Activated naive CD4-positive, alpha-beta T cell (primary cell): ENCODE measurements around the gene SLC23A2.
"Not testable (repeated sequence)": the region's sequence is repeated elsewhere in the genome, so short reads cannot be mapped to it uniquely, and the experiment has no call there.

ENCODE experiments used
- DNase-seq, 4 experiments: peaks; one replicate each; lab custom pipeline; 2025; lab: John Stamatoyannopoulos, UW

Gene SLC23A2

DNA sequence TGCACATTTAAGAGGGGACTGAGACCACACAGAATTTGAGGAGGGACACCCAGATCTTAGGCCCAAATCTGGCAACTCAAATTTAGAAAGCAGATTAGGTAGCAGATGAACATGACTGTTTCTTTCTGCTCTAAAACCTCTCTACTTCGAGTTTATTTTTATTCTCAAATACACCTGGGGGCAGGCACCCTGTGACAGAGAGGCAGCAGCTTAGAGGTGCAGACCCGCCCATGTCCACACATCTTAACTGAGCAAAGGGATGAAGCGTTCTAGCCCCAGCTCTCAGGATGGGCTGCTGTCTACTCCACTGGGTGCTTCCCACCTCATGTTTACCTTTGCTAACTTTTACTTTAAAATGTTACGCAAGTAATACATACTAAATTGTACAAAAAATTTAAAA, 125.0 kb downstream of the SLC23A2 start:
- no peak for DNase-seq

DNA sequence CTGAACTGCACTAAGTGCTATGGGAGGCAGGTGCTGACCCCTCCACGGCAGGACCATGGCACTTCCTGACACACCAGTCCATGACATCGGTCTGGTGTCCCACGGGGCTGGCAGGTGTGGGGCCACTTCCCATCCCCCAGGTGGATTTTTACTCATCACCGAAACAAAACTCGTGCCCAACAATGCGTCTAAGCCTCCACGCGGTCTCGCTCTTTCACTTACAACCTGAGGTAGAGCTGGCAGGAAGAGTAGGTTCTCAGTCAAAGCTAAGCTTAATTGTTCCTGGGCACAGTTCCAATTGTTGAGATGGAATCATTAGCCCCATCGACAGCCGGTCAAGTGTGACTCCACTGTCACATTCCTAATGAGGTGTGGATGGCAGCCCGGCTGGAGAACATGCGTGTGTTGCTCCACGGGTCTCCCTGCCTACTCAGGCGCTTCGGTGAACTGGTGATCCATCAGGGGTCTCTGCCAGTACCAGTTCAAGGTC, 125.7 kb downstream of the SLC23A2 start:
- DNase-seq, result no peak

DNA sequence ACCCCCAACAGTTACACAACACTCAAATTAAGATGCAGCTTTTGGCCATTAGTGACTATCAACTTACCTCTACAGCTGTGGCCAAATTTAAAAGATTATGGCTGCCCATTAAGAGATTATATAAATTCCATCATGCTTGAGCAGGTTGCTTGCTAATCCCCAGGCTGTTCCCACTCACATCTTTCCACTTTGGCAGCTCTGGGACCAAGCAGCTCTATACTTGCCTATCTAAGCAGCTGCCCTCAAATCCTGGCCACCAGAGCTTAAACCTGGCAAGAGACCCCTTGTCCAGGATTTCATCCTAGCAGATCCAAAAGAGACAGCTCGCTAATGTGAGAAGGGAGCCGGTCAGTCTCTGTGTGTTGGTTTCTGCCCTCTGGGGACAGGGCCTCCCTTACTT, 127.9 kb downstream of the SLC23A2 start:
- DNase-seq, result no peak

- no peak for DNase-seq
Observed at GRCh38 chr20:4871486-4871885, 129.8 kb downstream of the SLC23A2 start.

DNA sequence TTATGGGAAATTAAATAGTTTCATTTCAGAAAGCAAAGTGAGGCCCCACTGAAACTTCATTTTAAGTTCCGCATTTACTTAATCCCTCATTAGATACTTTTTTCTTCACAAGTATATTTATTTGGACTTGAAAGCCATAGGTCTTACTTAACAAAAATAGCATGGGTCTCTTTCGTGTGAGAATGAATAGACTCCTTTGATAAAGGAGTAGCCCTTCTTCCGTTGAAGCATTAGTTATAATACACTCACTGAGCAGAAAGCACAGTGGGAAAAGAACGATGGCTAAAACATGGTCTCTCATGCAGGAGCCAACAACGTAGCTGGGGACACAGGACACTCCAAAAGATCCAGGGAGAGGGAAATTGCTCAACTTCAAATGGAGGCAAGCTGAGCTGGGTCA, 130.4 kb downstream of the SLC23A2 start:
- DNase-seq, result no peak

DNA sequence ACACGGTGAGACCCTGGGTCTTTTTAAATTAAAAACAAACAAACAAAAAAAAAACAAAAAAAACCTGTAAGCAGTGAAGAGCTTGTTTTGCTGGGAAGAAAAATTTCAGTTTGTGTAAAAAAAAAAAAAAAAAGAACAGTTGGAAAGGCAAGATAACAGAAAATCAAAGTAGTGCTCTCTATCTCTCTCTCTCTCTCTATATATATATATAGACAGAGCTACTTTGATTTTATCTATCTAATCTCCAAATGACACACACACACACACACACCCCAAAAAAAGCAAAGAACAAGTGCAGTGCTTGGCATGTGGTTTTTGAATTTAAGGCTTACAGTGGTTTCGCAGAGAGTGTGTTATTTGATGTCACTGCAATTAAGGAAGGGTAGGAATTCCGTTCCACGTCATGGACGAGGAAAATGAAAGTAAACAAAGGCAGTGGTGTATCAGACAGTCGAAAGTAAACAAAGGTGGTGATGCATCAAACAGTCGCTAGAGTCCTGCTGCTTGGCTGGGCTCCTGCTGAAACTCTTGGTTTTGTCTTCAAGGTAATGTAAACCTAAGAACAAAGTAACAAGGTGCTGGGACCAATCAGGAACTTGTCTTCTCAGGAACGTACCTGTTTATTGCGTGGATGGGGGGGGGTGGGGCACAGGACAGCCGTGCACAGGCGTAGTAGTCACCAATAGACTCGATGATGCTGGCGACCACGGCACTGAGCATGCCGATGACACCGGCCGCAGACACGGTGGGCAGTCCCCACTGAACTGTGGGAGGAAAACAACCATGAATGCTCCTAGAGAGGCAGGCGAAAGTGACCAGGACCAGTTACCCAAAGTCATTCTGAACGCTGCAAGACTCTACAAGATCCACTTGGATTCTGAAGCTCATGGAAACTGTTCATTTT, 131.8 kb downstream of the SLC23A2 start:
- DNase-seq, result no peak

DNA sequence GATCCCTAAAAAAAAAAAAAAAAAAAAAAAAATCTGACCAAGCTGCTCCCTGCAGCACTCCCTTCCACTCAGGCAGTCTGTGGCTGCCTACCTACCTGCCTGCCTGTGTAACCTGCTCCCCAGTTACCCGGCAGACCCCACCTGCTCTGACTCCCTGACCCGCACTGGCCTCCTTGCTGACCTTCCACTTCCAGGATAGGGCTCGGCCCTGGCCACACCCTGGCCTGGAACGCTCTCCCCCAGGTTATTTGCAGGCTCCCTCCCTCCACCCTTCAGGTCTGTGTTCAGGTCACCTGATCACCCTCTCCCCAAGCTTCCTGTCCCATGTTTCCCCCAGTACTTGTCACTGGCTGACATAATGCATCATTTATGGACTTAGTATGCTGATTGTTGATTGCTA, 134.3 kb downstream of the SLC23A2 start:
- DNase-seq, result no peak

GRCh38 chr20:4866429-4866828, 134.9 kb downstream of the SLC23A2 start:
- no peak for DNase-seq

GRCh38 chr20:4864311-4864752, 137.0 kb downstream of the SLC23A2 start:
- no peak for DNase-seq

DNA sequence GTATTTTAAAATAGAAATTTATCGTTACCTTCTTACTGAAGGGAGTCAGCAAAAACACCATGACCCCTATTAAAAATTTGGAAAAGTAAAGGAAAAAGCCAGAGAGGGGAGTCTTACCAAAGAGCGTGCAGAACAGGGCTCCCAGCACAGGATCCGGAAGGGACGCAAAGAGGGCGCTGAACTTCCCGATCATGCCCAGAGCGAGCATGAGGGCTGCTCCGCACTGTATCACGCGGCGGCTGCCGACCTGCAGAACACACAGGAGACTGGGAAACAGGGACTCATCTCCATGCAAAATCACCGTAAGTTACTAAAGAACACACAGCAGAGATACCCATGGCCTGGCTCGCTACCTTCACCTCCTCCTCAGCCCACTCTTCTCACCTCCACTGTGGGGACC, 138.6 kb downstream of the SLC23A2 start:
- no peak for DNase-seq

- no peak for DNase-seq
Observed at GRCh38 chr20:4861961-4862360, 139.3 kb downstream of the SLC23A2 start.

GRCh38 chr20:4858000-4858399, 143.3 kb downstream of the SLC23A2 start:
- DNase-seq, result no peak

- DNase-seq, result no peak
Observed at GRCh38 chr20:4856022-4856755, 145.1 kb downstream of the SLC23A2 start.

DNA sequence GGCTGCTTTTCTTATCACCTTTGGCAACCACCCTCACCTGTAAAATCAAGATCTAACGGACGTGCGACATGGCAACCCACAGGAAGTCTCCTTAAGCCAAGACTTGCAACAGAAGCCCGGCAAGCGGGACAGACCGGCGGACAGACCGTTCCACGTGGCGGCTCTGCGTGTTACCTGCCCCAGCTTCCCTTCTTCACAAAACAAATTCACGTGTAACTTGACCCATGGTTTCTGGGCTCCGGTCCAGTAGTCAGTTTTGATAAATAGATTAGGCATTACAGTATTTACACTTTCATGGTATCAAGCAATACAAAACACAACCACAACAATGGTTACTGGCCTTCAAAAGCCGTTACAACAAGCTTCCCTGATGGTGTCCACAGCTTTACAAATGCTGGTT, 145.8 kb downstream of the SLC23A2 start:
- no peak for DNase-seq

DNA sequence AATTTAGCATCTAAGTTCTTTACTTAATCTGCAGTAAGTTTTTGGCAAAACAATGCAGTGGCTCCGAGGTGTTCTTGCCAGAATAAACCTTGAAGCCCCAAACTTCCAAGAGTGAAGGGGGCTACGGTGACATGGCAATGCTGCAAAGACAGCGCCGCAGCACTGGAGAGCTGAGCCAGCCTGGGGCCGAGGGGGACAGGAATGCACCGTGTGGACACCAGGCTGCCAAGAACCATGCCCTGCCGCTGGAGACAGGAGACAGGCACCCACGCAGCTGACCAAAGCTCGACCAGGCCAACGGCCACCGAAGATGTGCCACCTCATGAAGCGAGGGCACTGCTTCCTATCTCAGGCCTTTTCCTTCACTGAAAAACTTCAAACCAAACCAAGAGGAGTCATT, 146.2 kb downstream of the SLC23A2 start:
- no peak for DNase-seq

DNA sequence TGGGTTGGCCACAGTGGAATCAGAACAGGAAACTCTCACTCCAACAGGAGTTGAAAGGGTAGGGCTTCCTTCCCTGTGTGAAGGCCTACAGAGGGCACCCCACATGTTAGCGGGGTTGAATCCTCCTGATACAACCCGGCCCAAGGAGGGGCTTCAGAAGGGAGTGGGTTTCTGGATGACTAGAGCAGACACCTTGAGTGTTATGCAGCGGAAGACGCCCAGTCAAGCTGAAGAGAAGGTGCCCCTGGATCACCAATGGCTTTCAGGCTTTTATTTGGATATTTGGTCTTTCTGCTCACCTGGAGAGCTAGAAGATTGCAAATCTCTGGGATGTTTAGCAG, 146.8 kb downstream of the SLC23A2 start:
- DNase-seq, result no peak

GRCh38 chr20:4853757-4854560, 147.4 kb downstream of the SLC23A2 start:
- no peak for DNase-seq

DNA sequence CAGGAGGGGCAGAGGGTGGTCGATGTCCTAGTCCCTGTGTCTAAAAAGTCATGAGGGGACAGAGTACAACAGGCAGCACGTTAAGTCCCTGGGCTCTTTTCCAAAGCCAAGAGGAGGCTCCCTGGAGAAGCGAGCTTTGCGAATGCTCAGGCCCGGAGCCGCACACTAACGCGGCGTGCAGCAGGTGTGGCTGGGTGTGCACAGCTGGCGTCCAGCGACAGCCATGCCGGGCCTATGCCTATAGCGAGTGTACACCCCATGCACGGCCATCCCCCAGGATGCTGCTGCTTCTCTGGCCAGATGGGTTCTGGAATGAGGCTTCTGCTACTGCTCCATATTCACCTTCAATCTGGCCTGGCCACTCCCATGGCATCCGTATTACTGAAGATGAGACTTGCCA, 148.3 kb downstream of the SLC23A2 start:
- no peak for DNase-seq

DNA sequence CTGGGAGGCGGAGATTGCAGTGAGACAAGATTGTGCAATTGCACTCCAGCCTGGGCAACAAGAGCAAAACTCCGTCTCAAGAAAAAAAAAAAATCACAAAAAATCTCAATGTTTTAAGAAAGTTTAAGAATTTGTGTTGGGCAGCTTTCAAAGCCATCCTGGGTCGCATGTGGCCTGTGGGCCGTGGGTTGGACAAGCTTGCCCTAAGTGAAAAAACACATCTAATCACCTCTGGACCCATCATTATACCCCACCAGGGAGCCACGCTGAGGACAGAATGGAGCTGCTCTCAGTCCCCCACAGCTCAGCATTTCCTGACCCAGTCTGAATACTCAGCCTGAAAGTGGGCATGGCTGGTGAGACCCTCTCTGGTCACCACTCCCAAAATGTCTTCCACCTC, 150.3 kb downstream of the SLC23A2 start:
- DNase-seq, result no peak

DNA sequence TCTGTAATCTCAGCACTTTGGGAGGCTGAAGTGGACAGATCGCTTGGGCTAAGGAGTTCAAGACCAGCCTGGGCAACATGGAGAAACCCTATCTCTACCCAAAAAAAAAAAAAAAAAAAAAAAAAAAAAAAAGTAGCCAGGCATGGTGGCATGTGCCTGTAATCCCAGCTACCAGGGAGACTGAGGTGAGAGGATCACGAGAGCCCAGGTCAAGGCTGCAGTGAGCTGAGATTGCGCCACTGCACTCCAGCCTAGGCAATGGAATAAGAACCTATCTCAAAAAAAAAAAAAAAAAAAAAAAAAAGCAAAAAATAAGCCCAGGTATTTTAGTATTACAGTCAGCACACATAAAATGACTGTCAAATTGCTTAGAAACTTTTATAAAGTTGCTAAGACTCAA, 152.5 kb downstream of the SLC23A2 start:
- DNase-seq, result not testable (repeated sequence)

DNA sequence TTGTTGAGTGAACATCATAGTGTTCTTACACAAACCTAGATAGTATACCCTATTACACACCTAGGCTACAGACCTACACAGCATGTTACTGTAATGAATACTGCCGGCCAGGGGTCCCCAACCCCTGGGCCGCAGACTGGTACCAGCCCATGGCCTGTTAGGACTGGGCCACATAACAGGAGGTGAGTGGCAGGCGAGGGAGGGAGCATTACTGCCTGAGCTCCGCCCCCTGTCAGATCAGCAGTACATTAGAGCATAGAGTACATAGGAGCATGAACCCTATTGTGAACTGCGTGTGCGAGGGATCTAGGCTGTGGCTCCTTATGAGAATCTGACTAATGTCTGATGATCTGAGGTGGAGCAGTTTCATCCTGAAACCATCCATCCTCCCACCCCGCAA, 153.3 kb downstream of the SLC23A2 start:
- DNase-seq, result no peak

GRCh38 chr20:4846821-4847220, 154.5 kb downstream of the SLC23A2 start:
- DNase-seq, result no peak
